Epidermal melanocyte (primary cell): ENCODE results near the gene CEP63.
"Not testable (repeated sequence)": the region's sequence is repeated elsewhere in the genome, so short reads cannot be mapped to it uniquely, and the experiment has no call there.

Source experiments
- DNase-seq: peaks from one replicate; pipeline ENCODE4 v3.0.0; 2011; ENCODE audit warnings: low spot score; ENCODE audit not compliant: insufficient read length

The CEP63 gene

GRCh38 chr3:134516905-134517304 is 31.0 kb downstream of the CEP63 start:
- no peak for DNase-seq

GRCh38 chr3:134517791-134518190 is 31.9 kb downstream of the CEP63 start:
- DNase-seq, result no peak

GRCh38 chr3:134522541-134522940 is 36.7 kb downstream of the CEP63 start:
- no peak for DNase-seq

- DNase-seq, result no peak
Measured at GRCh38 chr3:134525293-134525692, 39.4 kb downstream of the CEP63 start.

GRCh38 chr3:134526319-134526718 is 40.5 kb downstream of the CEP63 start:
- no peak for DNase-seq

GRCh38 chr3:134527037-134527436 is 41.2 kb downstream of the CEP63 start:
- DNase-seq, result no peak

- no peak for DNase-seq
Measured at GRCh38 chr3:134527538-134528186, 41.8 kb downstream of the CEP63 start.

GRCh38 chr3:134533493-134533892 is 47.6 kb downstream of the CEP63 start:
- DNase-seq, result no peak

- DNase-seq, result no peak
Measured at GRCh38 chr3:134535186-134535970, 49.5 kb downstream of the CEP63 start.

- DNase-seq, result no peak
Measured at GRCh38 chr3:134536781-134537180, 50.9 kb downstream of the CEP63 start.

- no peak for DNase-seq
Measured at GRCh38 chr3:134542287-134542958, 56.6 kb downstream of the CEP63 start.

GRCh38 chr3:134543113-134543512 is 57.3 kb downstream of the CEP63 start:
- no peak for DNase-seq

- no peak for DNase-seq
Measured at GRCh38 chr3:134544316-134544715, 58.5 kb downstream of the CEP63 start.

- DNase-seq, result not testable (repeated sequence)
Measured at GRCh38 chr3:134544783-134545182, 58.9 kb downstream of the CEP63 start.

- DNase-seq, result no peak
Measured at GRCh38 chr3:134545818-134546217, 60.0 kb downstream of the CEP63 start.

GRCh38 chr3:134552784-134553183 is 66.9 kb downstream of the CEP63 start:
- DNase-seq, result no peak

- no peak for DNase-seq
Measured at GRCh38 chr3:134559591-134559990, 73.7 kb downstream of the CEP63 start.

- DNase-seq, result no peak
Measured at GRCh38 chr3:134562055-134562454, 76.2 kb downstream of the CEP63 start.

GRCh38 chr3:134563601-134564000 is 77.7 kb downstream of the CEP63 start:
- no peak for DNase-seq

GRCh38 chr3:134564991-134565390 is 79.1 kb downstream of the CEP63 start:
- no peak for DNase-seq

GRCh38 chr3:134567605-134568004 is 81.7 kb downstream of the CEP63 start:
- DNase-seq, result no peak

GRCh38 chr3:134568790-134569189 is 82.9 kb downstream of the CEP63 start:
- no peak for DNase-seq
